Suppressor macrophage treated with lipopolysaccharide for 1 hour (primary cell): ENCODE measurements around the gene LHFPL3.

Source experiments
- DNase-seq, 3 donors: peaks; one replicate each; pipeline ENCODE4 v3.0.0-alpha.2; 2020 to 2022

The LHFPL3 gene

DNA sequence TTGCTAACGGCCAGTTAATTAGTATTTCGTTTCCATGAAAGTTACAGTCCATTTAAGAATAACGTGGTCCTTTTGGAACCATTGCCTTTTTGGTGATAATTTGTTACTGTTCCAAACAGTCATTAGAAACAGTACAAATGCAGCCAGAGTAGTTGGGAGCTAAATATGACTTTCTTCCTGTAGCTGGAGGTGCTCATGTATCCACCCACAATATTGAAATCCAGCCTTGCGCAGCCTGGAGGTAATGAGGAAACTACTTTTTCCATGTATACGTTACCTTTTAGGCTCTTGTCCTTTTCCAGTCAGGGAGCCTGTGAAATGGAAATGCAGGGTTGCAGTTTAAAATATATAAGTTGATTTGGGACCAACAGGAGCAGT lies 43.6 kb downstream of the LHFPL3 start:
- no peak for DNase-seq

DNA sequence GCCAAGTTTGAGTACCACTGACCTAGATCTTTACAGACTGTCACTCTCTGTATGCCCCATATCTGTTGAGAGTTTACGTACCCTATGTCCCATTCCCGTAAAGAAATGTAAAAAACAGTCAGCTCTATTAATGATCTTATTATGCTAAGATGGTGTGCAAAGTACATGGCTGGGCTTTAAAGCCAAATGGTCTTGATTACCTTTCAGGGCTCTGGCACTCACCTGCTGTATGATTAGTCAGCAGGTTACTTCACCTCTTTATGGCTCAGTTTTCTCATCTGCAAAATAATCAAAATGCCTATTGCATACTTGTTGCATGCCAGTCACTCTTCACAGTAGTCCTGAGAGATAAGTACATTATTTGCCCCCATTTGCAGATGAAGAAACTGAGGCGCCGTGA lies 54.2 kb downstream of the LHFPL3 start:
- DNase-seq = no peak

DNA sequence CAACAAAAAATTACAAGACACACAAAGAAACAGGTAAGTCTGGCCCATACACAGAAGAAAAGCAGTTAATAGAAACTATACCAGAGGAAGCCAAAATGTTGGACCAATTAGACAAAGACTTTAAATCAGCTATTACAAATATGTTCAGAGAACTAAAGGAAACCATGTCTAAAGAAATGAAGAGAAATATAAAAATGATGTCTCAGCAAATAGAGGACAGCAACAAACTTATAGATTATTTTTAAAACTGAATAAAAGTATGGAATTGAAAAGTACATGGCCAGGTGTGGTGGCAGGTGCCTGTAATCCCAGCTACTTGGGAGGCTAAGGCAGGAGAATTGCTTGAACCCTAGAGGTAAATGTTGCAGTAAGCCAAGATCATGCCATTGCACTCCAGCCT lies 58.5 kb downstream of the LHFPL3 start:
- DNase-seq = no peak

DNA sequence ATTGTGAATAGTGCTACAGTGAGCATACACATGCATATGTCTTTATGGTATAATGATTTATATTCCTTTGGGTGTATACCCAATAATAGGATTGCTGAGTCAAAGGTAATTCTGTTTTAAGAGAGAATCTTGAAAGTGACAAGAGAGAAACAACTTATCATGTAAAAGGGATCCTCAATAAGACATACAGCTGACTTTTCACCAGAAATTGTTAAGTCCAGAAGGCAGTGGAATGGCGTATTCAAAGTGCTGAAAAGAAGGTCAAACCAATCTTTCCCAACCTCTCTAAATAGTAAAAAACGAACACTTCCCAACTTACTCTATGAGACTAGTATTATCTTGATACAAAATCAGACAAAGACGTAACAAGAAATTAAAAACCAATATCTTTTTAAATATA lies 59.8 kb downstream of the LHFPL3 start:
- no peak for DNase-seq

DNA sequence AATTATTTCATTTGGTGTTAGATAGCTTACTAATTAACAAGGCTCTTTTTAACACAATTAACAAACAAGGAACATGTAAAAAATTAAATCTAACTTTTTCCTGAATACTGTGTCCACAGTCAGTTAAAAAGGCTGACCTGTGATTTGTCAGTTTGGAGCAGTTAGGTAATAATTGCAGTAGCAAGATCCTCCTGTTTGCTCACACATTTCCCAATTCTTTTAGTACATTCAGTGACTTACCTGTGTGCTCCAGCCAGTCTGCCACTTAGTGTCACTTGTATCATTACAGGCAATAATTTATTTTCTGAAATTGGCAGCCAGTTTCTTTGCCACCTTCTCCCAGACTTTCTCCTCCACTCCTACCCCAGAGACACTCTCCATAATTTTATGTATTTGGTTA lies 66.8 kb downstream of the LHFPL3 start:
- DNase-seq = no peak

DNA sequence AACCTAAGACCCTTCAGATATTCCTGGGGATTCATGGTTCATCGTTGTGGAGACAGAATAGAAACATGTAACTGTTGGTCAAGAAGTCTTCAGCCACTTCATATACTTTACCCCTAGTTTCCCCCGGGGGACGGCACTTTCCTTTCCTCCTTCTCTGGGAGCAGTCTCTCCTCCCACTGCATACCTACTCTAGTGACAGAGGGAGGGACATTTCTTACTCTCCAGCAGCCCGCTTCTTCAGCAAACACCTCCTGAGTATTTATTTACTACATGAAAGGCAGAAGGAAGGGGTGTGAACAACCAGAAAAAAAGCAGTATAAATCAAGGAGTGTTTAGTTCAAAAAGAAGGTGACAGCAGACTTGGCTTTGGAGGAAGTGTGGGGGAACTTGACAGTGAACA lies 69.0 kb downstream of the LHFPL3 start:
- DNase-seq = no peak

DNA sequence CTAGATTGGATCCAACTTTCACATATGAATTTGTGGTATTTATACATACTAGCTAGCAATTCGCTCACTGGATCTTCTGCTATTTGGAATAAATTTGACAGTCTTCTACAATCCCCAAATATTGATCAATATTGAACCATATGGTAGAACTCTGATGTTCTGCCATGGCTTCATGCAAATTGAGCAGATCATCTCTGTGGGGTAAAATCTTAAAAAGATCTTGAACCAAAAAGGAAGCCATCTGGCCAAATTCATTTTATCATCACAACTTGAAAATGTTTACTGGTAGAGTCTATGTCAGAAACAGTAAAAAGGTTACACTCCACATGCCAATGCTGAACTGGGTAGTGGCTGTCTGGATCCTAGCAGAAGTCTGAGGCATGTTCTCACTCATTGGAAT lies 80.0 kb downstream of the LHFPL3 start:
- no peak for DNase-seq

- no peak for DNase-seq
These were observed 82.3 kb downstream of the LHFPL3 start for GRCh38 chr7:104410742-104411141.

- no peak for DNase-seq
These were observed 84.5 kb downstream of the LHFPL3 start for GRCh38 chr7:104412911-104413310.

DNA sequence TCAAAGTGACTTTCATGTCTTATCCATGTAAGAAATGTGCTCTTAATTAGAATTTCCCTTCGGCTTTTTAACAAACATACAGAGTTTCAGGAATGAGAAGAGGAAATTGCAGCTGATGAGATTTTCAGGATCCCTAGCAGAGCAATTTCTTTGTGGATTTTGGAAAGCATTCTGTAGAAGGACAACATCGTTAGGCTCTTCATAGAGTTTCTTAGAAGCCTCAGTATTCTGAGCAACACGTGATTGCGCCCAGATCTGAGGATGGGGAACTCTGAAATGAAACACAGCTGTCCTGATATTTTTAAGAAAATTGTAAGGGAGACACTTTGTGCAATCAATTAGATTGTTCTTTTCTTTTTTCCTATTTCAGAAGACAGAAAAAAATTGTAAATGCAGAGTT lies 85.8 kb downstream of the LHFPL3 start:
- no peak for DNase-seq

- DNase-seq = no peak
These were observed 87.3 kb downstream of the LHFPL3 start for GRCh38 chr7:104415700-104416099.

GRCh38 chr7:104416866-104417393 lies 88.5 kb downstream of the LHFPL3 start:
- no peak for DNase-seq

GRCh38 chr7:104431930-104432329 lies 103.5 kb downstream of the LHFPL3 start:
- no peak for DNase-seq

DNA sequence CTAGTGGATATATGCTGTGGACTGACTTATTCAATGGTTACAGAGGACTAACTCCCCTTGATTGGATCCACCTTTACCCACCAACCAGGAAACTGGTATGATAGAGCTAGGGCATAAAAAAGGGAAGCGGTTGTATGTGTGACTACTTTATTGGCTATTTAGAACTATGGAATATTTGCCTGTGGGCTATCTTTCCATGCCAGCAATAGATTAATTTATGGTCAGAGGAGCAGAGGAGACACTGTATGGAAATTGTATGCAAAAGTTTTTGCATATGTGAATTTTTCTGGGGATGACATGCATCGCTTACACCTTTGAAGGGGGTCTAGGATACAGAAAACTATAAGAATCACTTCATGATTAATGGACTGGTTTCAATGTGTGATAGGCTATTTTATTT lies 105.7 kb downstream of the LHFPL3 start:
- no peak for DNase-seq

DNA sequence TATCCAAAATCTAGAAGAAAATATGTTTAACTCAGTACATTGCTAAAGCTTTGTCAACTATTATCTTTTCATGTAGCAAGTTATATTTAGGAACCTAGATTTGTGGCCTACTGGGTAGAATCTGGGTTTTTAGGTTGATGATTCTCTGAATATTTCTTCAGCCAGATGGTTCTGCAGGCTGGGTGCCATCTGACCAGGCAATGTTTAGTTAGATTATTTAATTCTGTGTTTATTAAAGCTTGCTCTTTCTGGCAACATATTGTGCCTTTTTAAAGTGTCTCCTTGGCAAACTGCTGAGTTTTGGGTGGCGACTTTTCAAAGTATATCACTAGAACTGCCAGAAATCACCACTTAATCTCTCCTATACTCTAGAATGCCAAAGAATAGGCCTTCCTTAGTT lies 114.1 kb downstream of the LHFPL3 start:
- no peak for DNase-seq

DNA sequence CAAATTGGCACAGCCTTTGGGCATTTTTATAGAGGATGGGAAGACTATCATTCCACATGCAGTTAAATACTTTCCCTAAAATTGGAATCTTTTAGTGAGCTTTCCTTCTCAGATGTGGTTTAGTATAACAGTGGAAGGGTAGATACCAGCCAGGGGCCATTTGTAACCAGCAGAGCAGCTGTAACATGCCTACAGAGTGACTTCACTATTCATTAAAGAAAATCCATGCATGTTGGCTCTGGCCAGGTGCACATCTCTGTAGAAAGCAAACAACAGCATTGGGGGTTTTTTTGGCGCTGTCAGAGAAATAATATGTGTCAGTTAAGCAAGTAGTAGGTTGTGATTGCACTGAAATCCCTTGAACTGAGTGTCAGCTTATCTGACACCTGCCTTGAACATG lies 115.6 kb downstream of the LHFPL3 start:
- no peak for DNase-seq

GRCh38 chr7:104445393-104445792 lies 117.0 kb downstream of the LHFPL3 start:
- DNase-seq = no peak

DNA sequence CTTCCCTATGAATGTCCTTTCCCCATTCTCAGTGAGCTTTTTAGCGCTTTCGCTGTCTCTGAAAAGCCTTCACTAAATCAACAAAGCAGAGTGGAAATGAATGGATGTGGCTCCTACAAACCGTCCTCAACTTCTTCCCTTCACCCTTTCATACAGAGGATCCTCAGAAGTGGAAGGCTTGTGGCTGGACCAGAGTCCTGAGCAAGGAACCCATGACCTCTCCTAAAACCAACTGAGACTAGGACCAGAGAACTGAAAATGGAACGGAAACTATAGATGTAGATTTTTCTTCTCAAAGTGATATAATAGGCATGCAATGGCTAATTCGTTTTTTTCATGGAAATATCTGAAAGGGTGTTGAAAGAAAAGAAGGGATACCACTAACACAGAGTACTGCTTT lies 122.5 kb downstream of the LHFPL3 start:
- no peak for DNase-seq

DNA sequence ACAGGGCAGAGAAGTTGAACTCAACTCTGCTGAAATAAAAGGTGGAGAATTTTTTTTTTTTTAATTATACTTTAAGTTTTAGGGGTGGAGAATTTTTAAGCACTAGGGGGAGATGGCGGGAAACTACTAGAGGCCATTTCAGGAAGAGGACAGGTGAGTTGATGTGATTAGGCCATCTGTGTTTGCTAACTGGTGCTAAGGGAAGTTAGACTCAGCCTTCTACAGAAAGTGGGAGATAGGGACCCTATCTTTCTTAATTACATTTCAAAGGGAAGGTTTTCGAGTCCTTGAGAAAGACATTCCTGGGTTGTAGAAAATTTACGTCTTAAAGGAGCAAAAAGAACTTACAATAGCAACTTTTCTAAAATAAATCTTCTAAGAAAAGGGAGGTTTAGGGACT lies 124.8 kb downstream of the LHFPL3 start:
- no peak for DNase-seq

DNA sequence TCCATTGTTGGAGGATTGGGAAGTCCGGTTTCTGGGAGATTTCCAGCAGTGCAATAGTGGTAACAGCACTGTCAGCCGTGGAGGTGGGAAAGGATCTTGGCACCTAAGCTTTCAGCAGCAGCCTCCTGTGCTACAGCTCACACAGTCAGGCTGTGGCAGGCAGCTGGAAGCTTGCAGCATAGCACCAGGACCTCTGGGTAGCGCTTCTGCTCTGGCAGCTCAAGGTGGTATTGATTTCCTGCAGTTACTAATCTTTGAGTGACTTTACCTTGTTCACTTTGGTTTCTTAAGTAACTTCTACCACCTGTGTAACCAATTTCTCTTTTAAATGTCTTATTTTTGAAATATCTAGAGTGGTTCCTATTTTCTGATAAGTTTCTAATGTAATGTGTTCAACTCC lies 130.5 kb downstream of the LHFPL3 start:
- DNase-seq = no peak

DNA sequence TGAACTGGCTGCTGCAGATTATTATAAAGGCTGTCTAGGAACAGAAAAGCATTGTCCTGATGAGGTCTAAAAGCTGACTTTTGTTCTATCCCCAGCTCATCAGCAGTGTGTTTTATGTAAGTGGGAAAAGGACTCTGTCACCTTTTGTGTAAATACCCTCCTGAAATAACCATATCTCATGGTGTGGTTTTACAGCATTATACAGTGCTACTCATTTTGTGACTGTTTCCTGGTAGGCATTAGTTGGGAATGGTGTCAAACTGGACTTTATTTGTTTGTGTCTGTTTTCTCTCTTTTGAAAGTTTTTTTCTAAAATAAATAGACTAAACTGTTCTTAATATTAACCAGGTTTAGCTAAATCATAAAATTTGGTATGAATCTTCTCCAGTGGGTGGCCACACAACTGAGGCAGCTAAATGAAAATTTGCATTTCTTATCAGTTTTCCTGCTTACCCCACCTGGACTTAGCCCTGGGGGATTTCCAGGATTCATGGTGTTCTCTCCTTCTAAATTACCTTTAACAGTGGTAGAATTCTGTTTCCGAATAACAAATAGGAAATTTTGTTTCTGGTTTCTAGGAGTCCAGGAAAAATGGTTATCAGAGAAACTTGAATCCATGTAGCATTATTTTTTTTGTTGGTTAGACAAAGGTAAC lies 140.9 kb downstream of the LHFPL3 start:
- no peak for DNase-seq

GRCh38 chr7:104480529-104480928 lies 152.1 kb downstream of the LHFPL3 start:
- no peak for DNase-seq

DNA sequence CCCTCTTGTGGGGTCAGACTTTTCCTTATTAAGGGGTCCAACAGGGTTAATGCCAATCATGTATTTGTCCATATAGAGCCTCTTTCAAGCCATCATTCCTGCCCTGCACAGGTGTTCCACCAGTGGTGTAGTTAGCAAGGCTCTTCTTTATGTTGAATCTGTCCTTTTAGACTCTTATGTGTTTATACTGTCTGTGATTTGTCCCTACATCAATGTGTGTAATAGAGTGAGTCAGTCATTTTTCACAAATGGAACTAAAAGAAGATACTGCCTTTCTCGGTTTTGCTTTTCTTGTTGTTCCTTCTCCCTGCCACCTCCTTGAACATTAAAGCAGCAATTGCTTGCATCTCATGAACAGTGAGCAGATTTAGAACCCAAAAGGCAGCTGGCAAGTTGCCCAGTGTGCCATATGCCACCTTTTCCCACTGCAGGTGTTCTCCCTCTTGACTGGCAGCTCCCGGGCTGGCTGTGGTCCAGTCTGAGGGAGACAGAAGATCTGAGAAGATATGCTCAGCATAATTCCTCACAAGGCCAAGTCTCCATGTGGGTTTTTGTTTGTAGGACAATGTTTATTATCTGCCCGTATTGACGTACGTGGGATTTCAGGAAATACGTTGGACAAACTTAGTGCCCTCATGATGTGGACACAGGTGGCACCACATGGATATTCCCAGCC lies 154.1 kb downstream of the LHFPL3 start:
- no peak for DNase-seq

DNA sequence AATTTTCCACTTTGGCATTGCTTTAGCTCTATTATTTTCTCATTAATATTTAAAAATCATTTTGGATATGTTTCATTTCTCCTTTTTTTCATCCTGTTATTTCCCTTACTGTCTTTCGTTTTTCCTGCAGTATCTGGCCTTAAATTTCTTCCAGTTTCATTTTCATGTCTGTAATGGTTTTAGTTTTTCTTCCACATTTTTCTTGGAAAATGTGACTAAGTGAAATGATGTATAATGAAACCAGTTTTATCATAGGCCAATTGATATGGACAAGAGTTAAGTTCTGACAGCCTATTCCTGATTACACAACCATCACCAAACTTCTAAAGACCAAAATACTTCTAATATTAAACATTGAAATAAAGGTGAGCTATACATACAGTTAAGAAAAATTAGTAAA lies 158.5 kb downstream of the LHFPL3 start:
- DNase-seq = peak; percentile 5 to 60 (median 11)

DNA sequence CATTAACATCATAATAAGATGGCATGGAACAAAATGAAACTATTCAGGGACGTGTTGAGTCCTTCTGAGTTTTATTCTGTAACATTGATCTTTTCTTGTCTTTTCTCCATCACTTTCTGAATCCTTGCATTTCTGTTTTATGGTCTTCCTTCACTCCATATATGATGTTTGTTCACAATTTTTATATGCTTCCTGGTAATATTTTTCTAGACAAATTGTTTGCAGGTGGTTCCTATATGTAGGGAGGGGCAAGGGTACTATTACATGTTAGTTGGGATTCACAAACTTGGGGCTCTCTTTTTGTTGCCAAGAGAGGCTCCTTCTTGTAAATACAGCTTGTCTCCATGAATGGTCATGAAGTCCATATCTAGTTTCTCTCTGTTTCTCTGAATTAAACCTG lies 159.2 kb downstream of the LHFPL3 start:
- no peak for DNase-seq
